22Rv1 (cell line): ENCODE results near the gene MYOCOS.

ENCODE experiments used
- CTCF ChIP-seq: fragments of 450-650 bp; IDR thresholded peaks from 2 replicates; pipeline ENCODE4 v1.5.1; 2017; ENCODE audit warnings: mild to moderate bottlenecking
- ZFX ChIP-seq: fragments of 450-650 bp; IDR thresholded peaks from 2 replicates; pipeline ENCODE4 v1.6.1; 2017; ENCODE audit warnings: antibody characterized with exemption, borderline replicate concordance

- TF ChIP-seq CTCF = no peak
- TF ChIP-seq ZFX = no peak
These were observed 21.2 kb upstream of the MYOCOS start for GRCh38 chr1:171600862-171601261.
